Epithelial cell of esophagus (primary cell): ENCODE data around the gene HLA-DOB.

Source experiments
- DNase-seq: peaks from one replicate; pipeline ENCODE4 v3.0.0; 2010; ENCODE audit warnings: low read depth
- H3K4me3 ChIP-seq: 2 replicates; pipeline ENCODE4 v1.5.1; 2011; ENCODE audit warnings: mild to moderate bottlenecking, low read length, control low read depth
- CTCF ChIP-seq: IDR thresholded peaks from 2 replicates; pipeline ENCODE4 v1.5.1; 2011; ENCODE audit warnings: low read depth, mild to moderate bottlenecking, low read length, control low read depth, inconsistent platforms; ENCODE audit not compliant: insufficient read depth; ENCODE audit errors: missing control alignments

Gene HLA-DOB

GRCh38 chr6:32829495-32829894, 12.7 kb upstream of the HLA-DOB start:
- H3K4me3 ChIP-seq, result no peak overlapping the region
- TF ChIP-seq CTCF, result no peak
- no peak for DNase-seq

GRCh38 chr6:32827025-32827424, 10.2 kb upstream of the HLA-DOB start:
- no peak for TF ChIP-seq CTCF
- no peak overlapping the region for H3K4me3 ChIP-seq
- no peak for DNase-seq

- DNase-seq, result peak; percentile 69
- peak; percentile 71 for TF ChIP-seq CTCF
- no peak overlapping the region for H3K4me3 ChIP-seq
Observed at GRCh38 chr6:32825966-32826365, 9.2 kb upstream of the HLA-DOB start.

- no peak for TF ChIP-seq CTCF
- DNase-seq, result peak; percentile 98
- no peak overlapping the region for H3K4me3 ChIP-seq
Observed at GRCh38 chr6:32819729-32820128, 2.9 kb upstream of the HLA-DOB start.

GRCh38 chr6:32818867-32819266, 2.1 kb upstream of the HLA-DOB start:
- no peak for DNase-seq
- no peak overlapping the region for H3K4me3 ChIP-seq
- TF ChIP-seq CTCF, result no peak

- DNase-seq, result no peak
- TF ChIP-seq CTCF, result no peak
- H3K4me3 ChIP-seq, result no peak overlapping the region
Observed at GRCh38 chr6:32815996-32816395, 806 bp downstream of the HLA-DOB start.

GRCh38 chr6:32815115-32815514, 1.7 kb downstream of the HLA-DOB start:
- no peak for DNase-seq
- H3K4me3 ChIP-seq, result no peak overlapping the region
- no peak for TF ChIP-seq CTCF
